ENCODE results near the gene OXNAD1.
"Not testable (repeated sequence)": the region's sequence is repeated elsewhere in the genome, so short reads cannot be mapped to it uniquely, and the experiment has no call there.

OXNAD1 gene

DNA sequence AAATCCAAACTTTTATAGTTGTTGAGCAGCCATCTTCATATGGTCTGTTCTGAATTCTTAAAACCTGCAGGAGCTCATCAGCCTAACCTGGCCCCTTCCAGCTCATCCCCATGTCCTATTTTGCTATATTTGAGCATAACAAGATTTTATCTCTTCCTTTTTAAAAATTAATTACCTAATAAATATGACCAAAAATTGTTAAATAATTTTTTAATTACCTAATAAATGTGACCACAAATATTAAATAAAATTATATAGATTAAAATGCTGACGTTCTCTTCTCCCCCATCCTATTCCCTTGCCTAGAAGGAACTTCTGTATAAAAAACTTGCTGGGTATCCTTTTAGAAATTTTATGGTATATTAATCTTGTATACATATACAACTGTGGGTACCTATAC is 43.7 kb downstream of the OXNAD1 start:
- no peak for DNase-seq (ENCODE audit: low spot score)
- peaks cover 80% of the 10 kb centered on the region for H3K36me3 Mint-ChIP-seq (ENCODE audit: low read depth)
- no peak overlapping the region for H3K27ac Mint-ChIP-seq
- no peaks in the 10 kb centered on the region for H3K9me3 Mint-ChIP-seq
- H3K4me3 Mint-ChIP-seq, result no peak overlapping the region
- no peaks in the 10 kb centered on the region for H3K27me3 Mint-ChIP-seq (ENCODE audit: low read depth)
- peaks cover 81% of the 10 kb centered on the region for H3K4me1 Mint-ChIP-seq (ENCODE audit: low read depth)

DNA sequence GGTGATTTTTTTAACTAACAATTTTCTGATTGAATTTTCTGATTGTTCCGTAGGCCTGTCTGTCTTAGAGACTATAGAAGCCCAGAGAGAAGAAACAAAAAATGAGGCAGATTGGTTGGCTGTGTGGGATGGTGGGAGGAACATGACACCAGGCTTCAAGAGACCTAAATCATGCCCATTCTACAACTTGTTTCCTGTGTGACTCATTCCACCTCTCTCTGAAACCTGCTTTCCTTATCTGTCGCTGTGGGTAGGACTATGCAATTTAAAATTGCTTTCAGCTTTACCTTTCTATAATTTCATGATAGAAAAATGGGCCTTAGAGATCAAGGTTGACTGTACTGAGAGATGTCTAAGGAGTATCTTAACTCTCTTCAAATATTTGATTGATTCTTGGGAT is 44.5 kb downstream of the OXNAD1 start:
- Mint-ChIP-seq H3K27ac (peak overlapping the region; percentile 91), H3K9me3 (no peaks in the 10 kb centered on the region), H3K27me3 (ENCODE audit: low read depth) (no peaks in the 10 kb centered on the region), H3K4me1 (ENCODE audit: low read depth) (peaks cover 80% of the 10 kb centered on the region), H3K4me3 (peak overlapping the region; percentile 82), H3K36me3 (ENCODE audit: low read depth) (peaks cover 79% of the 10 kb centered on the region)
- DNase-seq (ENCODE audit: low spot score), result peak; percentile 73

DNA sequence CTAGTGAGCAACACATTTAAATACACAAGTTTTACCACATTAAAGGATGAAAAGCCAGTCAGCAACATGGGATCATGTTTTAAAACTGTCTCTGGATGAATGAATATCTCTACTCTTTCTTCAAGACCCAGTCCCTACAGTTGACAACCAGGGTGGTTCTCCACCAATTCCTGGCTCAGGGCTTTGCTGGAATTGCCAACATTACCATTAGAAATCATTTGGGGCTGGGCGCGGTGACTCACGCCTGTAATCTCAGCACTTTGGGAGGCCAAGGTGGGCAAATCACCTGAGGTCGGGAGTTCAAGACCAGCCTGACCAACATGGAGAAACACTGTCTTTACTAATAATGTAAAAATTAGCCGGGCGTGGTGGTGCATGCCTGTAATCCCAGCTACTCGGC is 45.5 kb downstream of the OXNAD1 start:
- peak overlapping the region; percentile 7 for H3K27ac Mint-ChIP-seq
- H3K9me3 Mint-ChIP-seq; H3K27me3 Mint-ChIP-seq (ENCODE audit: low read depth); DNase-seq (ENCODE audit: low spot score): not testable (repeated sequence)
- H3K36me3 Mint-ChIP-seq (ENCODE audit: low read depth), result peaks cover 78% of the 10 kb centered on the region
- H3K4me1 Mint-ChIP-seq (ENCODE audit: low read depth), result peaks cover 75% of the 10 kb centered on the region
- peak overlapping the region; percentile 82 for H3K4me3 Mint-ChIP-seq

DNA sequence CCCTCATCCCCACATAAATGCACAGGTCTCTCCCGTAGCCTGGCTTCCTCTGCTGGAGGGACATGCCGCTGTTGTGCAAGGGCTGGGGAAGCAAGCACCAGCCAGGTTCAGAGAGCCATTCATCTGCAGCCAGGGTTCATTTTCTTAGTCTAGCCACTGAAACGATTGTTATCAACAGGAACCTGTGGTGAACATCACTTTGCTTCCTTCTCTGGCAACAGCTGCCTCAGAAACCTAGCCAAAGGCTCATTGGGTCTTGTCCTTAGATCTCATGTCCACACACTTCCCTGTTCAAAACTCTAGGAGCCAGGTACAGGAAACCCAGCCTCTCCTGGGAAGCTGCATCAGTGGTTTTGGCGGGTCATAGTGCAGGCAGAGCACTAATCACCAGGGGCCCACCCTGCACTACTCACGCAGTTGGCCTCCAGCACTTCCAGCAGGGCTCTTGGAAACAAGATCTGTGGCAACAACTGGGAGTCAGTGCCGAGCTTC is 47.0 kb downstream of the OXNAD1 start:
- H3K4me3 Mint-ChIP-seq, result peak overlapping the region; percentile 81
- H3K27ac Mint-ChIP-seq, result peak overlapping the region; percentile 87
- no peaks in the 10 kb centered on the region for H3K27me3 Mint-ChIP-seq (ENCODE audit: low read depth)
- peaks cover 77% of the 10 kb centered on the region for H3K36me3 Mint-ChIP-seq (ENCODE audit: low read depth)
- H3K9me3 Mint-ChIP-seq, result no peaks in the 10 kb centered on the region
- DNase-seq (ENCODE audit: low spot score), result peak; percentile 70
- peaks cover 70% of the 10 kb centered on the region for H3K4me1 Mint-ChIP-seq (ENCODE audit: low read depth)

DNA sequence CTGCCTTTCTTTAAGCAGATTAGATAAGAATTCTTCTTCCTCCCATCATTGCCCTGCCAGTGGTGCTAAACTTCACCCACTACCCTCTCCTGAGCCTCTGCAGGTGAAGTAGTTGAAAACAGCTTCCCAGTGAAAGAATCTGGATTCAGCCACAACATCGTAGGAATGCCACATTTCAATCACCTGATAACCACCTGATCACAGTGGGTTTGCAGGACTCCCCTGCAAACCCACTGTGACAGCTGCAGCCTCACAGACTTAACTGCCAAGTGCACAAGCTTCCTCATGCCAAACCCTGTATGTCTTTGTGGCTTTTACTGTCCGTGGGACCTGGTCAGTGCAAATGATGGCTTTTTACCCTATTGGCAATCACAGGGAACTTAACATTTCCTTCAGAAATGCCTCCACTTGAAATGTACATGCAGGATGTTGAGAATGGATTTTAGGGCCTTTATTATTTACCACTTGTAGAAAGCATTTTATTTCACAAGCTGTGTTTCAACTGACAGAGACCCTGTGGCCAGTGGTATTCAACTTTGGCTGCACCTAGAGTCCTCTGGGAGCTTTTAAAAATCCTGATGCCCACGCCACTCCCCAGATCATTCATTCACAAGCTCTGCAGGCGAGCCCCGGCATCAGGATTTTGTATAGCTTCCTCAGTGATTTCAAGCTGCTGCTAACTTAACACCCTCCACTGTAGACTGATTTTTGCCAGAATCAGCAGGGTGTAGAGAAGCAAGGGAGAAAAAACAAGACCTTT is 49.1 kb downstream of the OXNAD1 start:
- Mint-ChIP-seq H3K36me3 (ENCODE audit: low read depth) (peaks cover 74% of the 10 kb centered on the region), H3K27ac (no peak overlapping the region), H3K4me3 (peak overlapping the region; percentile 25), H3K4me1 (ENCODE audit: low read depth) (peaks cover 70% of the 10 kb centered on the region), H3K9me3 (no peaks in the 10 kb centered on the region), H3K27me3 (ENCODE audit: low read depth) (no peaks in the 10 kb centered on the region)
- no peak for DNase-seq (ENCODE audit: low spot score)

DNA sequence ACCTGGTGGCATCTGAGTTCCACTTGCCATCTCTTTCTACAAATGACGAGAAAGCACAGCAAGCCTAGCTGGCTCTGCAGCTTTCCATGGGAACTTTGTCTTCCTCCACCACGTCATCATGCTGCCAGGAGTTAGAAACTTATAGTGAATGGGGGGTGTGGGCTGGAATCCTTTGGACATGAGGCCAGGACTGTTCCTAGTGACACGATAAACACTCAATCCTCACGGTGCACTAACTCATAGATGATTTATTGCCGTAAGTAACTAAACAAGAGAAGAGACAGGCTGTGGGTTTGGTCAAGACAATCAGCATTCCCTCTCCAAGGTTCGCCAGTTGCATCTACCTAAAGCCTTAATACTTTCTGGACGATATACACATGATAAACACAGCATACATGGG is 50.6 kb downstream of the OXNAD1 start:
- no peak for DNase-seq (ENCODE audit: low spot score)
- H3K36me3 Mint-ChIP-seq (ENCODE audit: low read depth), result peaks cover 79% of the 10 kb centered on the region
- peak overlapping the region; percentile 4 for H3K27ac Mint-ChIP-seq
- H3K4me3 Mint-ChIP-seq, result no peak overlapping the region
- H3K27me3 Mint-ChIP-seq (ENCODE audit: low read depth), result no peaks in the 10 kb centered on the region
- peaks cover 72% of the 10 kb centered on the region for H3K4me1 Mint-ChIP-seq (ENCODE audit: low read depth)
- no peaks in the 10 kb centered on the region for H3K9me3 Mint-ChIP-seq

DNA sequence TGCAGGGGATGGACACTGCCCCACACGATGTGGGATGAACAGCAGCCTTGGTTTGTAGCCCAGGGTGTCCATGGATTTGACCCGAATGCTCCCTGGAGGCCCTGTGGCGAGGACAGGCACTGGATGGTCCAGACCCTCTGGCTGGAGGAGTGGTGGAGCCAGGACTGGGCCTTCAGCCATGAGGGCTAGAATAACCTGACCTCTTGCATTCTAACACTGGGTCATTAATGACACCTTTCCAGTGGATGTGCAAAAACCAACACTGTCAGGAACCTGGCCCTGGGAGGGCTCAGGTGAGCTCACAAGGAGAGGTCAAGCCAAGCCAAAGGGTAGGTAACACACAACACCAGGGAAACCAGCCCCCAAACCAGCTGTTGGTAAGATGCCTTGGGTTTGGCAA is 51.4 kb downstream of the OXNAD1 start:
- peaks cover 76% of the 10 kb centered on the region for H3K4me1 Mint-ChIP-seq (ENCODE audit: low read depth)
- H3K9me3 Mint-ChIP-seq, result no peaks in the 10 kb centered on the region
- no peaks in the 10 kb centered on the region for H3K27me3 Mint-ChIP-seq (ENCODE audit: low read depth)
- peak; percentile 3 for DNase-seq (ENCODE audit: low spot score)
- H3K27ac Mint-ChIP-seq, result no peak overlapping the region
- peaks cover 84% of the 10 kb centered on the region for H3K36me3 Mint-ChIP-seq (ENCODE audit: low read depth)
- no peak overlapping the region for H3K4me3 Mint-ChIP-seq

DNA sequence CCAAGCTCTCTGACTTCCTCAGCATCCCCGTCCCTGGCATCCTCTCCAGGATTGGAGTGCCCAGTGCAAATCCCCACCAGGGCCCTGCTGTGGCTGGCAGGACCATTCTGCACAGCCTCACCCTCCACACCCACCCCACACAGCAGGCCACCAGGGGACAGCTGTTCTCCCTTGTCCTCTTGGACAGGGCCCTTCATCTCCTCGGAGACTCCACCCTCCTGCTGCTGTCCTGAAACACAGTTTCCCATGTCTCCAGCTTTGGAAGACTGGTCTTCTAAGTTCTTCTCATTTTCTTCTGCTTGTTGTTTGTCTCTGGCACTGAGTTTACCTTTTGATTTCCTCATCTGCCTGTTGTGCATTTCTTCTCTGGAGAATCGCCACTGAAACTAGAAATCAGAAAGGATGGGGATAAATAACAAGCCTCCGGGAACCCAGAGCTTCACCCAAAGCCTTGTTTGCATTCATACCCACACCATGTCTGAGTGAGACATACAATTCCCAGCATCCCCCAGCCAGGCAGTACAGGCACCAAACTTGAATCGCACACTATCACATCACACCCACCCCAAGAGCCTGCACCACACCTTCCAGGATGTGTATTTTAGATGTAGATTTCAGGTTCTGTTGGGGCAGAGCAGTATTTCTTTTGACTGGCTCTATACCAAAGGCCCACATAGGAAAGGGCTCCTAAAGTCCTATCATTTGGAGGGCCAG is 52.0 kb downstream of the OXNAD1 start:
- peak overlapping the region; percentile 60 for H3K27ac Mint-ChIP-seq

DNA sequence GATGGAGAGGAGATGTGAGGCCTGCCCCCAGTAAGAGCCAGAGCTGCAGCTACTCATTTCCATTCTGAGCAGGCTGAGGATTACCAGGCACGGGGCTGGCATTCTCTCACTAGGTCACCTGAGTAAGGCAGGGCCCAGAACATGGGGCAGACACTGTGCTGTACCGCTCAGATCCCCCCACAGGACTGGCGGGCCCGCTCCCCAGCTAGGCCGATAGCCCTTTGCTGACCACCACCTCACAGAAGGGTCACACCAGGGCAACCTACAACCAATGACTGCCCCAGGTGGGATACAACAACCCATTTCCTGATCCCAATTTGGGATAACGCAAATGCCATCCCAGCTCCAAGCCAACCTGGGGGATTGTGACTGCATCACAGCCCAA is 52.5 kb downstream of the OXNAD1 start:
- Mint-ChIP-seq H3K27me3 (ENCODE audit: low read depth) (no peaks in the 10 kb centered on the region), H3K27ac (no peak overlapping the region), H3K4me1 (ENCODE audit: low read depth) (peaks cover 67% of the 10 kb centered on the region), H3K9me3 (no peaks in the 10 kb centered on the region), H3K36me3 (ENCODE audit: low read depth) (peaks cover 76% of the 10 kb centered on the region), H3K4me3 (no peak overlapping the region)
- peak; percentile 3 for DNase-seq (ENCODE audit: low spot score)

More for the DNA sequence above, 52.0 kb downstream of the OXNAD1 start:
- DNase-seq (ENCODE audit: low spot score), result peak; percentile 2
- H3K4me1 Mint-ChIP-seq (ENCODE audit: low read depth), result peaks cover 72% of the 10 kb centered on the region
- H3K4me3 Mint-ChIP-seq, result peak overlapping the region; percentile 2
- H3K27me3 Mint-ChIP-seq (ENCODE audit: low read depth), result no peaks in the 10 kb centered on the region
- H3K9me3 Mint-ChIP-seq, result no peaks in the 10 kb centered on the region
- peaks cover 82% of the 10 kb centered on the region for H3K36me3 Mint-ChIP-seq (ENCODE audit: low read depth)

DNA sequence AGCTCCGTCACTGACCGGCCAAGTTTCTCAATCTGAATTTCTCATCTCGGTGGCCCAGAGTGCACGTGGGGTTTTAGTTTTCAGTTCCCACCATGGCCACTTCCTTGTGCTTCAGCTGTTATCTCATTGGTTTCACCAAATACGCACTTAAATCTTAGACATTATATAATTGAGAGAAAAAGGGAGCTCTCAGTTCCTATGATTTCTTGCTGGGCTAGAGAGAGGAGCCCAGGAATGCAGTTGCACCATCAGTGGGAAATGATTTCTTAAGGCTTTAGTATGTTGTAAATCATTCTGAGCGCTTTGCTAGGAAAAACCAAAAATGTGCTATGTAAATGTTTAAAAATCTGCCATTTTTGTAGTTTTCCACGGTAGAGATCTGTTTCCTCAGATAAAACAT is 53.2 kb downstream of the OXNAD1 start:
- H3K4me3 Mint-ChIP-seq, result peak overlapping the region; percentile 32
- peaks cover 73% of the 10 kb centered on the region for H3K36me3 Mint-ChIP-seq (ENCODE audit: low read depth)
- peak; percentile 2 for DNase-seq (ENCODE audit: low spot score)
- H3K27me3 Mint-ChIP-seq (ENCODE audit: low read depth), result no peaks in the 10 kb centered on the region
- no peak overlapping the region for H3K27ac Mint-ChIP-seq
- peaks cover 63% of the 10 kb centered on the region for H3K4me1 Mint-ChIP-seq (ENCODE audit: low read depth)
- H3K9me3 Mint-ChIP-seq, result no peaks in the 10 kb centered on the region

DNA sequence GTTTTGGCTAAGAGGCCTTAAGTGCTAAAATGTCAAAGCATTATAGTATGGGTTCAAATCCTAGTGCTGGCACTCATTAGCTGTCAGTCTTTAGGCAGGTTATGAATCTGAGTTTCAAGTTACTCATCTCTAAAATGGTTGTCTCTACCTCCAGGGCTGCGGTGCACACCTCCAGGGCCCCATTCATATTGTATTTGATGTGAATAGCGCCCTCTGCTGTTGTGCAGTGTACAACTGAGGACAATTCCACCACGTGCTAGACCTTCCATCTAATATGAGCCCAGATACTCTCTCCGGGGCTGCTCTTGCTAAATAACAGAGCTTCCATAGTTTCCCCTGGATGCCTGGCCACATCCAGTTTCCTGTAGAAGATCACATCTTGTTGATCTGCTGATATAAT is 54.3 kb downstream of the OXNAD1 start:
- Mint-ChIP-seq H3K9me3 (no peaks in the 10 kb centered on the region), H3K36me3 (ENCODE audit: low read depth) (peaks cover 71% of the 10 kb centered on the region), H3K4me3 (peak overlapping the region; percentile 31), H3K27ac (peak overlapping the region; percentile 72), H3K4me1 (ENCODE audit: low read depth) (peaks cover 57% of the 10 kb centered on the region), H3K27me3 (ENCODE audit: low read depth) (no peaks in the 10 kb centered on the region)
- DNase-seq (ENCODE audit: low spot score), result peak; percentile 79

DNA sequence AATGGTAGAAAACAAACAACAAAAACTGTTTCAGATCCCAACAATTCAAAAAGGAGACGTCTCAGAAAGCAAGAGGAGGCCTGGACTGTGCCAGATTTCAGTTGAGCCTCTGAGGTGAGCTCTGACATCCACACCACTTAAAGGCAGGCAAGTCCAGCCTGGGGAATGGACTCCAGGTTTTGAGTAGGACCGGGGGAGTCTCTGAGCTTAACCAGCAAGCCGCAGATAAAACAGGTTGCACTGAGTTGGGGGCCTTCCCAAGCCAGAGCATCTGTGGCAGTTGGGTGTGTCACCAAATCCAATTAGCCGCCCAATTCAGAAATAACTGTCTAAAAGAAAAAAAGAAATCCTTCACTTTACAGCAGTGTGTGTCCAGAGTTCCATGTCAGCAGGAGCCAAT is 54.7 kb downstream of the OXNAD1 start:
- Mint-ChIP-seq H3K36me3 (ENCODE audit: low read depth) (peaks cover 73% of the 10 kb centered on the region), H3K27ac (peak overlapping the region; percentile 72), H3K4me1 (ENCODE audit: low read depth) (peaks cover 56% of the 10 kb centered on the region), H3K27me3 (ENCODE audit: low read depth) (no peaks in the 10 kb centered on the region), H3K4me3 (no peak overlapping the region), H3K9me3 (no peaks in the 10 kb centered on the region)
- no peak for DNase-seq (ENCODE audit: low spot score)

DNA sequence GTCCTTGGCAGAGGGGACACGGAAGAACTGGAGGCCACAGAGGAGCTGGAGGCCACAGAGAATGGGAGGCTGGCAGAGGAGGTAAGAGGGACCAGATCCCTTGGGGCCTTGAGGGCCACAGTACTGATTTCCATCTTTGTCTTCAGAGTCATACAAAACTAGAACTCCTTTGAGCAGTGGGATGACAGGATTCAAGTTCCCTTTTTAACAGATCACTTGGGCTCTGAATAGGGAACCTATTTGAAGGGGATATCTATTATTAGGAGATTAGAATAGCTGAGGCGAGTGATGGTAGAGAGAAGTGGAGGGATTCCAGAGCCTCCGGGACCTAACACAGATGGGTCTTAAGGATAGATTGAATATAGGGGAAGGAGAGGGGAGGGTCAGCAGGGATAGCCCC is 55.7 kb downstream of the OXNAD1 start:
- peaks cover 50% of the 10 kb centered on the region for H3K4me1 Mint-ChIP-seq (ENCODE audit: low read depth)
- no peak for DNase-seq (ENCODE audit: low spot score)
- H3K36me3 Mint-ChIP-seq (ENCODE audit: low read depth), result peaks cover 69% of the 10 kb centered on the region
- no peak overlapping the region for H3K4me3 Mint-ChIP-seq
- H3K9me3 Mint-ChIP-seq, result no peaks in the 10 kb centered on the region
- peak overlapping the region; percentile 64 for H3K27ac Mint-ChIP-seq
- H3K27me3 Mint-ChIP-seq (ENCODE audit: low read depth), result no peaks in the 10 kb centered on the region

DNA sequence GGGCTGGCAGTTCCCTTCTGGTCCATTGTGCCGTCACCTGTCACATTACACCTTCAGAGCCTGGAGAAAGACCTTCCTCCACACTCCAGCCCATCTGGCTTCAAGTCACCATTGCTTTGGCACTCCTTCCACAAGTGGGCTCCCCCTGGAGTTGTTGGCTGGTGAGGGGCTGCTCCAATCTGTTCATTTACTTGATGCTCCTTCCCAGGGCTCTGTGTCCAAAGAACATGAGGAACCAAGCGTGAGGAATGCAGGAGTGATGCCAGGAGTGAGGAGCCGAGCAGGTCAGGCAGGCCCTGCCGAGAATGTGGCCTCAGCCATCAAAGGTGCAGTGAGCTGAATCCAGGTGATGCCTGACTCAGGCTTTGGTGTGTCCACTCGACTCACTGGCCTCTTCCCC is 57.2 kb downstream of the OXNAD1 start:
- Mint-ChIP-seq H3K4me1 (ENCODE audit: low read depth) (peaks cover 40% of the 10 kb centered on the region), H3K36me3 (ENCODE audit: low read depth) (peaks cover 66% of the 10 kb centered on the region), H3K4me3 (no peak overlapping the region), H3K9me3 (no peaks in the 10 kb centered on the region), H3K27ac (no peak overlapping the region), H3K27me3 (ENCODE audit: low read depth) (no peaks in the 10 kb centered on the region)
- no peak for DNase-seq (ENCODE audit: low spot score)
